Fibroblast of lung (primary cell): ENCODE data around the gene PACRG.

Experiments used
- CTCF ChIP-seq, 2 donors: IDR thresholded peaks in 1 of 2; conservative IDR thresholded peaks in 1 of 2; 1 replicate in 1 of 2; 2 replicates in 1 of 2; pipeline ENCODE4 v1.5.1; 2011 to 2012; ENCODE audit warnings: low read length in 2 of 2, control low read depth in 1 of 2, inconsistent platforms in 1 of 2, low read depth in 1 of 2, mild to moderate bottlenecking in 1 of 2
- EZH2 ChIP-seq: IDR thresholded peaks from 2 replicates; pipeline ENCODE4 v1.5.1; 2012; ENCODE audit warnings: low read length, control low read depth, mild to moderate bottlenecking; ENCODE audit errors: missing control alignments

GRCh38 chr6:163165922-163166321 is 438.1 kb downstream of the PACRG start:
- TF ChIP-seq CTCF (conservative IDR thresholded peaks at IDR 0.05 in 1 of 2, IDR thresholded peaks at IDR 0.05 in 1 of 2; ENCODE audit: low read depth in 1 of 2, low read length in 2 of 2) = no peak
- TF ChIP-seq EZH2 = no peak
